IPS-18a (cell line): ENCODE data around the gene CECR2.

Experiments used
- H3K27ac ChIP-seq: one replicate; pipeline ENCODE4 v1.5.1; 2013; ENCODE audit warnings: low read length
- H3K27me3 ChIP-seq: one replicate; pipeline ENCODE4 v1.6.1; 2013; ENCODE audit warnings: mild to moderate bottlenecking, low read length; ENCODE audit not compliant: control insufficient read depth, insufficient read depth
- H3K36me3 ChIP-seq: one replicate; pipeline ENCODE4 v1.6.1; 2013; ENCODE audit warnings: low read depth, low read length; ENCODE audit not compliant: control insufficient read depth
- H3K4me1 ChIP-seq: one replicate; pipeline ENCODE4 v1.6.1; 2013; ENCODE audit warnings: low read depth, low read length; ENCODE audit not compliant: control insufficient read depth
- H3K4me3 ChIP-seq: one replicate; pipeline ENCODE4 v1.5.1; 2013; ENCODE audit warnings: low read length
- H3K9ac ChIP-seq: one replicate; pipeline ENCODE4 v1.6.1; 2013; ENCODE audit warnings: mild to moderate bottlenecking, low read length, moderate library complexity
- H3K9me3 ChIP-seq: one replicate; pipeline ENCODE4 v1.6.1; 2013; ENCODE audit warnings: low read depth, low read length; ENCODE audit not compliant: control insufficient read depth

CECR2 gene

DNA sequence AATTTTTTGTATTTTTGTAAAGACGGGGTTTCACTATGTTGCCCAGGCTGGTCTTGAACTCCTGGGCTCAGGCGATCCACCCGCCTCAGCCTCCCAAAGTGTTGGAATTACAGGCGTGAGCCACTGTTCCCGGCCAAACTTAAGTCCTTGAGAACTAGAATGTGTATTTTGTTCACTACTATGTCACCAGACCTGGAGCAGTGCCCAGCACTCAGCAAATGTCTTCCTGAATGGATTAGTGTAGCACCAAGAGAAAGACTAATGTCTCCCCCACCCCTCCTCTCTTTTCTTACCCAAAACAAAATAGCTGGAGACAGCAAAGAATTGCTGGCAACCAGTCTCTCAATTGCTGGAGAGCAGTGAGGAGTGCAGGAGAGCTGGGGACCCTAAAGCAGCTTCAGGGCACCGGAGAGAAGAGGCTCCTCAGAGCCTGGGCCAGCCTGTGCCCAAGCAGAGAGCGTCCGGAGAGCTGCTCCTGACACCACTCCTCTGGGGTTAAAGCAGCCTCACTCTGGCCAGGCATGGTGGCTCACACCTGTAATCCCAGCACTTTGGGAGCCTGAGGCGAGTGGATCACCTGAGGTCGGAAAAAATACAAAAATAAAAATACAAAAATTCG, 209.0 kb downstream of the CECR2 start:
- Histone ChIP-seq H3K36me3 (no peaks in the 10 kb centered on the region), H3K27ac (no peak overlapping the region)

DNA sequence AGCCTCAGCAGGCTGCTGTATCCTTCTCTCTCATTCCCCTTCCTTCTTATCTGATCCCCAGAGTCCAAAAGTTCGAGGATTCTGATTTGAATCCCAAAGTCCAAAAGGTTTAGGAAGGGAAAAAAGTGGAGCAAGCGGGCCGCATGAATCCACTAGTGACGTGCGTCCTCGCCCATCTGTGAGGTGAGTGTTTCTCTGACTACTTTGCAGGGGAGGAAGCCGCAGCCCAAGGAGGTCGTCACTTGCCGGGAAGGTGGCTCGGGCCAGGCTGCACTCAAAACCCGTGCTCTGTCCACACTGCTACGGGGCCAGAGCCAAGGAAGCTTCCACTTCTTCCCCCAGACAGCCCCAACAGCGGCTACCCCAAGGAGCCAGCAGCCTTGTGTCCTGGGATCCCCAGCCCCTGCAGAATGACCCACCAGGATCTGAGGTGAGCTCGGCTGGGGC, 210.3 kb downstream of the CECR2 start:
- Histone ChIP-seq H3K9me3 (no peaks in the 10 kb centered on the region), H3K4me1 (peaks cover 11% of the 10 kb centered on the region), H3K4me3 (no peak overlapping the region), H3K36me3 (no peaks in the 10 kb centered on the region), H3K27me3 (no peaks in the 10 kb centered on the region), H3K27ac (no peak overlapping the region), H3K9ac (no peak overlapping the region)

More for the DNA sequence above, 209.0 kb downstream of the CECR2 start:
- Histone ChIP-seq H3K4me1 (peaks cover 11% of the 10 kb centered on the region), H3K4me3 (no peak overlapping the region), H3K9ac (no peak overlapping the region), H3K27me3 (no peaks in the 10 kb centered on the region), H3K9me3 (no peaks in the 10 kb centered on the region)

DNA sequence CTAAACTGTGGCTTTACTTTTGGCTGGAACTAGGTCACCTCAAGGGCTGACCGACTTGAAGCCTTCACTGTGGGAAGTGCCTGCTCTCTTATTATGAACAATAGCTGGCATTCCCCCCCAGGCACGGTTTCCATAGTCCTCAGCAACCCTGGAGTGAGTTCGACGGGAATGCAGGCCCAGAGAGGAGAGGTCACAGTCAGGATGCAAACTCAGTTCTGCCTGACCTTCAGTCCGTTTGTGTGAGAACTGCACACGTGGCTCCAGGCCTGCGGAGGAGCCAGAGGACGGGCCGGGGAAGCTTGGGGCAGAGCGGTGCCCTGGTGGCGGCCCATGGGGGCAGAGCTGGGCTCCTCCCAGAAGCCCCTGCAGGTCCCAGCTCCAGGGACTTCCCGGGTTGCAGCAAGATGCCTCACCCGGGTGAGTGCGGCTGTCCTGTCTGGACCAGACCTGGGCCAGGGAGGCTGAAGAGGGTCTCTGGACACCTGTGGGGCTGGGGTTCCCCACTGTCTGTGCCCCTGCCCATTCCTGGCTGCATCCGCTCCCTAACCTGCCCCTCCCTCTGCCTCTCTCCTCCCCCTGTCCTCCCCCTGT, 211.3 kb downstream of the CECR2 start:
- no peak overlapping the region for H3K9ac ChIP-seq
- no peaks in the 10 kb centered on the region for H3K9me3 ChIP-seq
- peaks cover 11% of the 10 kb centered on the region for H3K4me1 ChIP-seq
- no peaks in the 10 kb centered on the region for H3K27me3 ChIP-seq
- no peaks in the 10 kb centered on the region for H3K36me3 ChIP-seq
- no peak overlapping the region for H3K27ac ChIP-seq
- no peak overlapping the region for H3K4me3 ChIP-seq

DNA sequence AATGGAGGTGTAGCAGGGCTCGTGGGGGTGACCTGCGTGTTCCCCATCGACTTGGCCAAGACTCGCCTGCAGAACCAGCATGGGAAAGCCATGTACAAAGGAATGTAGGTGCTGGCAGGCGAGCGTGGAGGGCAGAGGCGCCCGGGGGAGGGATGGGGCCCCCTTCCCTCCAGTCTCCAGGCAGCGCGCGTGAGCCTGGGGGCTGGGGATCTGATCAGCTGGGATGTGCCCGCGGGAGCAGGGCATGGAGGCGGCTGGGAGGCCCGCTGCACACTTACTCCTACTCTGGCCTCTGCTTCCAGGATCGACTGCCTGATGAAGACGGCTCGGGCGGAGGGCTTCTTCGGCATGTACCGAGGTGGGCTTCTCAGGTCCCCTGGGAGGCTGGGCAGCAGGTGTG, 211.8 kb downstream of the CECR2 start:
- Histone ChIP-seq H3K27ac (no peak overlapping the region), H3K4me3 (no peak overlapping the region), H3K4me1 (peaks cover 11% of the 10 kb centered on the region), H3K9me3 (no peaks in the 10 kb centered on the region), H3K9ac (no peak overlapping the region), H3K27me3 (no peaks in the 10 kb centered on the region), H3K36me3 (no peaks in the 10 kb centered on the region)

DNA sequence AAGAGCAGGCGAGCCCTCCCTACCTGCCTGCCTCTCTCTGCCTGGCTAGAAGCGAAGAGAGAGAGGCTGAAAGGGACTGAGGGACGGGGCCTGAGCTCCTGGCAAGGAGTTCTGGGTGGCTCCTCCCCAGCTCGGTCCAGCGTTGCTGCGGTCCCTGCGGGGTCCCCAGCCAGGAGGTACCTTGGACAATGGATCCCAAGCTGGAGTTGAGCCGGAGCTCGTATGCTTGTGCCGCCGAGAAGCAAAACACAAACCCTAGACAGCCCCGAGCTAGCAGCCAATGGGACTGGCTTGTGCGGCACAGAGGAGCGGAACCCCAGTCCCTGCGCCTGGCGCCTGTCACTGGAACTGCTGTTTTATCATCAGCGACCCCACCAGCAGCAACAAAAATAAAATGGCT, 212.4 kb downstream of the CECR2 start:
- H3K9ac ChIP-seq, result no peak overlapping the region
- no peaks in the 10 kb centered on the region for H3K9me3 ChIP-seq
- H3K36me3 ChIP-seq, result no peaks in the 10 kb centered on the region
- no peaks in the 10 kb centered on the region for H3K27me3 ChIP-seq
- peaks cover 6% of the 10 kb centered on the region for H3K4me1 ChIP-seq
- H3K27ac ChIP-seq, result no peak overlapping the region
- H3K4me3 ChIP-seq, result no peak overlapping the region

DNA sequence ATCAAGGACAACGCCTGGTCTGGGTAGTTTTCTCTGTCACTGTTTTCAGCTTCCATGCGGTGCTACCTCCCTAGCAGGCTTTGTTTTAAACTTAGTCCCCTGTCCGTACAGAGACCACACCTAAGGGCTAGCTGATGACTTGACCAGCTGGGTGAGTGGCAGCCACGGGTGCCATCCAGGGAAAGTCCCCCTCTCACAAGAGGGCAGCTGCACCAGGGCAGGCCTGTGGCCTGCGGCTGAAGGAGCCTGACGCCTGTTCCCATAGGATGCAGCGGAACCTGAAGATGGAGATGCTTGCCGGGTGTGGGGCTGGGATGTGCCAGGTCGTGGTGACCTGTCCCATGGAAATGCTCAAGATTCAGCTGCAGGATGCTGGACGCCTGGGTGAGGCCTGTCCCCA, 213.9 kb downstream of the CECR2 start:
- Histone ChIP-seq H3K9ac (no peak overlapping the region), H3K9me3 (no peaks in the 10 kb centered on the region)

DNA sequence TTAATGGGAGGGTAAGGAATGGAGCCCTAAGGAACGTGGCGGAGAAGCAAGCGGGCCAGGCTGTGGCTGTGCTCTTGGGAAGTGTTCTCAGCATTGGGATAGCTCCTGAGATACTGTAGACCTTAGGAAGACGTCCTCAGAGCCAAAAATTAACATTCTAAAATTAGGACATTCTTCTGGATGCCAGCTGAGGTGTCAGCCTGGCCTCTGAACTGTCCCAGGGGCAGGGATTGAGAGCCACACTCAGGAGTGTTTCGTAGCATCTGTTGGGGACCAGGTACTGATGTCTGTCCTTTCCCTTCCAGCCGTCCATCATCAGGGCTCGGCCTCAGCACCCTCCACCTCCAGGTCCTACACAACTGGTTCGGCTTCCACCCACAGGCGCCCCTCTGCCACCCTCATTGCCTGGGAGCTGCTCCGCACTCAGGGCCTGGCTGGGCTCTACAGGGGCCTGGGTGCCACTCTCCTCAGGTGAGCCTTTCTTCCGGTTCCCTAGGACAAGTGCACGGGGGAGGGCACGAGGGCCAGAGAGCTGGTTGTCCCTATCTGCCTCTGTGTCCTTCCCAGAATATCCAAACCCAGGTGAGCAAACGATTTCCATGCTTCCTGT, 217.7 kb downstream of the CECR2 start:
- H3K27ac ChIP-seq, result no peak overlapping the region
- no peak overlapping the region for H3K9ac ChIP-seq
- H3K27me3 ChIP-seq, result no peaks in the 10 kb centered on the region
- H3K36me3 ChIP-seq, result peaks cover 11% of the 10 kb centered on the region
- no peaks in the 10 kb centered on the region for H3K4me1 ChIP-seq
- no peak overlapping the region for H3K4me3 ChIP-seq
- no peaks in the 10 kb centered on the region for H3K9me3 ChIP-seq

More for the DNA sequence above, 213.9 kb downstream of the CECR2 start:
- peaks cover 6% of the 10 kb centered on the region for H3K4me1 ChIP-seq
- H3K27ac ChIP-seq, result no peak overlapping the region
- no peaks in the 10 kb centered on the region for H3K27me3 ChIP-seq
- H3K4me3 ChIP-seq, result no peak overlapping the region
- no peaks in the 10 kb centered on the region for H3K36me3 ChIP-seq

DNA sequence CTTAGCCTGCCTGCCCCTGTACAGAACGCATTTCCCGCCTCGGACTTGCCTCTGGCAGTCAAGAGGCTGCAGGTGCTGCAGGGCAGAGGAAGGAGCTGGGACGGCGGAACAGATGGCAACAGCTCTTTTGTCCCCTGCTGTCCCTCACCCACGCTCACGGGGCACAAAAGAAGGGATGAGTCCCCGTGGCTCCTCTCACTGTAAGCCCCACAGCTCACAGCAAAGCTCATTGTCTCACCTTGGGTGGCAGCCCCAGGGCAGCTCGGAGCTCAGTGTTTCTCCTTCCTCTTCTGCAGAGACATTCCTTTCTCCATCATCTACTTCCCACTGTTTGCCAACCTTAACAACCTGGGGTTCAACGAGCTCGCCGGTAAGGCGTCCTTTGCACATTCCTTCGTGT, 218.4 kb downstream of the CECR2 start:
- H3K9ac ChIP-seq, result no peak overlapping the region
- no peak overlapping the region for H3K27ac ChIP-seq

DNA sequence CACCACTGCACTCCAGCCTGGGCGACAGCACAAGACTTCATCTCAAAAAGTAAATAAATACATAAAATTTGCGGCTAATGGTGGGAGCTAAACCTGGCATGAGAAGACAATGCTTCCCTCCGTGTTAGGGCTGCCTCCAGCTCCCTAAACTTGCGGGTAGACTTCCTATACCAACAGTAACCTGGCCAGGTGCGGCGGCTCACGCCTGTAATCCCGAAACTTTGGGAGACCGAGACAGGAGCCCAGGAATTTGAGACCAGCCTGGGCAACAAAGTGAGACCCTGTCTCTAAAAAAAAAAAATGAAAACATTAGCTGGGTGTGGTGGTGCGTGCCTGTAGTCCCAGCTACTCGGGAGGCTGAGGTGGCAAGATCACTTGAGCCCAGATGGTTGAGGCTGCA, 219.3 kb downstream of the CECR2 start:
- H3K36me3 ChIP-seq, result peaks cover 27% of the 10 kb centered on the region
- H3K27me3 ChIP-seq, result no peaks in the 10 kb centered on the region
- no peaks in the 10 kb centered on the region for H3K9me3 ChIP-seq
- H3K9ac ChIP-seq, result no peak overlapping the region
- H3K4me1 ChIP-seq, result no peaks in the 10 kb centered on the region
- H3K27ac ChIP-seq, result no peak overlapping the region
- no peak overlapping the region for H3K4me3 ChIP-seq

More for the DNA sequence above, 218.4 kb downstream of the CECR2 start:
- peaks cover 18% of the 10 kb centered on the region for H3K36me3 ChIP-seq
- no peak overlapping the region for H3K4me3 ChIP-seq
- no peaks in the 10 kb centered on the region for H3K4me1 ChIP-seq
- H3K9me3 ChIP-seq, result no peaks in the 10 kb centered on the region
- no peaks in the 10 kb centered on the region for H3K27me3 ChIP-seq

DNA sequence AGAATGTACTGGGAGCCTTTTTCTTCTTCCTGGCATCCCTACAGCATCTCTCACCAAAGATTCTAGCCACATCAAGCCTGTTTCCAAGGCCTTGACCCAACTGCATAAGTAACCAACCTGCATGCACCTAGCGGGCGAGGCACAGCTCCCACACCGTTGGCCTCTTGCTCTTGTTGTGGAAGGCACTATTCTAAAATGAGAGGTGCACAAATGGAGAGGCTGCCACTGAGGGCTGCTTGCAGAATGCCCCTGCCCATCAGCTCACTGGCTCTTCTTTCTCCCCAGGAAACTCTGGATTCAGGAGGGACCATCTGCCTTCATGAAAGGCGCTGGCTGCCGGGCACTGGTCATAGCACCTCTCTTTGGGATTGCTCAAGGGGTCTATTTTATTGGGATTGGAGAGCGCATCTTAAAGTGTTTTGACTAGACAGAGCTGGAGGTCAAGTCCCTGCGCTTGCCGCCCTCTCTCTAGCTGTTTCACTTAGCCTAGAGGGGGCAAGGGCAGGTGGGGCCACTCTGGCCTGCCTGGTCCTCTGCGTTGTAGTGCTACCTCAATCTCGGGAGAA, 220.6 kb downstream of the CECR2 start:
- no peak overlapping the region for H3K9ac ChIP-seq
- H3K9me3 ChIP-seq, result no peaks in the 10 kb centered on the region
- H3K36me3 ChIP-seq, result peaks cover 40% of the 10 kb centered on the region
- H3K27me3 ChIP-seq, result no peaks in the 10 kb centered on the region
- H3K27ac ChIP-seq, result no peak overlapping the region
- no peak overlapping the region for H3K4me3 ChIP-seq
- no peaks in the 10 kb centered on the region for H3K4me1 ChIP-seq

DNA sequence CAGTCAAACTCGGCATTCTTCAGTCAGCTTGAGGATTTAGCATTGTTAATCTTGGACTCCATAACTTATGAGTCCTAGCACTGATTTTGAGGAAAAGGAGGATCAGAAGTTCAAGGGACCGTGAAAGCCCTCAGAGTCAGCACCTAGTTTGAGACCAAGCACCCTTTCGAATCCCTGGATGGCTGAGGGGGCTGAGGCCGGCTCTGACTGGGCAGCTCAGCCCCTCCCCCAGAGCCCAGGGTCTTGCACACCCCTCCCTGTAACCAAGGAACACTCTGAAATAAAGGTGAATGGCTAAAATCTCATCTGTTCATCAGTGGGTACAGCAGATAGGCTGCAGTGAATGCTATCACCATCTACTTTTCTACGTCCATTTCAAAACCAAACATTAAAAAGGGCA, 221.3 kb downstream of the CECR2 start:
- no peak overlapping the region for H3K27ac ChIP-seq

More for the DNA sequence above, 221.3 kb downstream of the CECR2 start:
- Histone ChIP-seq H3K9me3 (no peaks in the 10 kb centered on the region), H3K36me3 (peaks cover 40% of the 10 kb centered on the region), H3K9ac (no peak overlapping the region), H3K27me3 (no peaks in the 10 kb centered on the region), H3K4me3 (no peak overlapping the region), H3K4me1 (no peaks in the 10 kb centered on the region)
